Epithelial cell of esophagus (primary cell): ENCODE results near the gene GRIK3.

Experiments
- DNase-seq: peaks from one replicate; pipeline ENCODE4 v3.0.0; 2010; ENCODE audit warnings: low read depth
- H3K4me3 ChIP-seq: 2 replicates; pipeline ENCODE4 v1.5.1; 2011; ENCODE audit warnings: mild to moderate bottlenecking, low read length, control low read depth
- TF ChIP-seq, protein P1 (sequence below): IDR thresholded peaks from 2 replicates; pipeline ENCODE4 v1.5.1; 2011; ENCODE audit warnings: low read depth, mild to moderate bottlenecking, low read length, control low read depth, inconsistent platforms; ENCODE audit not compliant: insufficient read depth; ENCODE audit errors: missing control alignments

GRIK3 gene

DNA sequence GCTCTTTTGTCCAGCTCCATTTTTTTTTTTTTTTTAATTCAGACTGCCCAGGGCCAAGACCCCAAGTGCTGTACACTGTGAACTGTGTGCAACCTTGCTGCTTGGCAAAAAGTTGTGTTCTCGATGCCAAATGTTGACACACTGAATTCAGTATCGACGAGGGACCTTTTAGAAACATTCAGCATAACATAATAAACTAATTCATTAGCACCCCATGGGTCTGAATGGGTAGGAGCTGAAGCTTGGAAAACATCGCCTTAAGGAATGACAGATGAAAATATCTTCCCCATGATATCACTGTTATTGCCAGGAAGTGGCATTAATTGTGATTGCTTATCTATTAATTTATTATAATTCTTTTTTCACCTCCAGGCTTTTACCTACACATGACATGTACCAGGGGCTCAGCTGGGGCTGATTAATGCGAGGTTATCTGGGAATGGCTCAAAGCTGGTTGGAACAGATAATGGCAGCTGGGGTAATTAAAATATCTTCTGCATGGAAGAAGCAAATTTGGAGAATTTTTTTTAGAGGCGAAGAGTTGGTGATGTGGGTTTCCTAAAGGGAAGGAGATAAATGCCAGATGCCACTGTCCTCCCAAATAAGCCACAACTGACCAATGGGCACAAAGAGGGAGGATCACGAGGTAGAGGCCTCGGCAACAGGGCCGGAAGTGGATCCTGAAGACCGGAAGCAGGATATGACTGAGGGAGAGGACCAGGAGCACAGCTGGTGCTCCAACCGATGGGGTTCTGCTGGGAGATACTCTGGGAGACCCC is 169.3 kb downstream of the GRIK3 start:
- TF ChIP-seq, protein P1, sequence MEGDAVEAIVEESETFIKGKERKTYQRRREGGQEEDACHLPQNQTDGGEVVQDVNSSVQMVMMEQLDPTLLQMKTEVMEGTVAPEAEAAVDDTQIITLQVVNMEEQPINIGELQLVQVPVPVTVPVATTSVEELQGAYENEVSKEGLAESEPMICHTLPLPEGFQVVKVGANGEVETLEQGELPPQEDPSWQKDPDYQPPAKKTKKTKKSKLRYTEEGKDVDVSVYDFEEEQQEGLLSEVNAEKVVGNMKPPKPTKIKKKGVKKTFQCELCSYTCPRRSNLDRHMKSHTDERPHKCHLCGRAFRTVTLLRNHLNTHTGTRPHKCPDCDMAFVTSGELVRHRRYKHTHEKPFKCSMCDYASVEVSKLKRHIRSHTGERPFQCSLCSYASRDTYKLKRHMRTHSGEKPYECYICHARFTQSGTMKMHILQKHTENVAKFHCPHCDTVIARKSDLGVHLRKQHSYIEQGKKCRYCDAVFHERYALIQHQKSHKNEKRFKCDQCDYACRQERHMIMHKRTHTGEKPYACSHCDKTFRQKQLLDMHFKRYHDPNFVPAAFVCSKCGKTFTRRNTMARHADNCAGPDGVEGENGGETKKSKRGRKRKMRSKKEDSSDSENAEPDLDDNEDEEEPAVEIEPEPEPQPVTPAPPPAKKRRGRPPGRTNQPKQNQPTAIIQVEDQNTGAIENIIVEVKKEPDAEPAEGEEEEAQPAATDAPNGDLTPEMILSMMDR = no peak
- H3K4me3 ChIP-seq = no peak overlapping the region
- no peak for DNase-seq

- H3K4me3 ChIP-seq = no peak overlapping the region
- TF ChIP-seq, protein P1 = no peak
- DNase-seq = no peak
Observed at GRCh38 chr1:36864182-36864822, 170.0 kb downstream of the GRIK3 start.

- no peak for DNase-seq
- TF ChIP-seq, protein P1 = no peak
- no peak overlapping the region for H3K4me3 ChIP-seq
Observed at GRCh38 chr1:36863500-36863899, 170.8 kb downstream of the GRIK3 start.

DNA sequence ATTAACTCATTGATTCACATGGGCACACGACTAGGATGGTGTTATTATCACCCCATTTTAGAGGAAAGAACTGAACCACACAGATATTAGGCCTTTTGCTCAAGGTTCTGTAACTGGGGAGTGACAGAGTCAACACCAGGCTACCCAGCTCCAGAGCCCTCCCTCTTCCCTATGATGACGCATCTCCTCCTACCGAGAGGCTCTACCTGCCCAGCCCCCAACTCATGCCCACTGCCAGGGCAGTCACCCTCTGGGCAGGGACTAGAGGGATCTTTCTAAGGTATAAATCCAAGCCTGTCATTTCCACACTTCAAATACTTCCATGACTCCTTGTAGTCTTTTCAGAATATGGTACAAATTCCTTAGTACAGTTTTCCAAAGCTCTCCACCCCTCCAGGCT is 171.3 kb downstream of the GRIK3 start:
- TF ChIP-seq, protein P1 = no peak
- no peak for DNase-seq

DNA sequence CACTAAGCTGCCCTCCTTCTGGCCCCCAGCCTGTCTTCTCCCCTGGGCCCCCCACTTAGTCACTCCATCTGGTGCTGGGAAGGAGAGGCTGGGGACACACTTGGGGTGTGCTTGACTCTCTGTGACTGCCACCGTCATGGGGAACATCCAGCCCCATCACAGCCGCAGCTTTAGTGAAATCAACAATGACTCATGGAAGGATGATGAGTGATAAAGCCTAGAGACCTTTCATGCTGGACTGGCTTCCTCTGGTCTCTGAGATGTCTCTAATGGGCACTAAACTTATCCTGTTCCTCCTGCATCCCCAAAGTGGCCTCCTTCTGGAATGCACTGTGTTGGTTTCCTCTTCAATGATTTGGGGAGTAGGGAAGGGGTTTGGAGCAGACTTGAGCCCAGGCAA is 172.9 kb downstream of the GRIK3 start:
- DNase-seq = no peak
- H3K4me3 ChIP-seq = no peak overlapping the region
- TF ChIP-seq, protein P1 = no peak

More for the DNA sequence above, 171.3 kb downstream of the GRIK3 start:
- no peak overlapping the region for H3K4me3 ChIP-seq

GRCh38 chr1:36859926-36860325 is 174.4 kb downstream of the GRIK3 start:
- TF ChIP-seq, protein P1 = no peak
- DNase-seq = no peak
- no peak overlapping the region for H3K4me3 ChIP-seq
